Measurements from ENCODE around the gene SORCS2.

DNA sequence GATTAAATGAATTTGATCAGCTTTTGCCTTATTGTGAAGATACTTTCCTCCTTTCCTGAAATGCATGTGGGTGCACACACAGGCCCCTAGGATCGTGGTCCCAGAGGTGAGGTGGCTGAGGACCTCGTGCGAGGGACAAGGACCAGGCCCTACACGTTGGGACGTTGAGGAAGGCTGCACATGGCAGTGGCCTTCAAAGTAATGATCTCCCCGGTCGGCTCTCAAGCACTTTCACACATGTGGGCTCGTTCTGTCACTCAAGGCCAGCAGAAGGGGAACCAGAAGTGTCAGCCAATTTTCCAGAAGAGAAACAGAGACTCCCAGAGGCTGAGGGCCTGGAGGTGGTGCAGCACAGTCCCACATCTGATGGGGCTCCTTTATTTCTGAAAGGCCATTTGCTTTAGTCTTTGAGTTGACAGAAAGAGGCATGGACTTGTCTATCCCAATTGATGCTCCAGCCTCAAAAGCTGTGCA lies 550.5 kb downstream of the SORCS2 start:
- TF ChIP-seq CTCF (IDR thresholded peaks at IDR 0.05; ENCODE audit: low read depth, low read length): no peak
- TF ChIP-seq POLR2A (IDR thresholded peaks at IDR 0.05; ENCODE audit: extremely low read depth, insufficient read length): no peak
